Hypothalamus (tissue), 51 donors: Measurements from ENCODE around the gene SNAP47.

Source experiments
- DNase-seq, 51 donors: peaks; one replicate each; lab custom pipeline; 2025; lab: John Stamatoyannopoulos, UW

SNAP47 gene

DNA sequence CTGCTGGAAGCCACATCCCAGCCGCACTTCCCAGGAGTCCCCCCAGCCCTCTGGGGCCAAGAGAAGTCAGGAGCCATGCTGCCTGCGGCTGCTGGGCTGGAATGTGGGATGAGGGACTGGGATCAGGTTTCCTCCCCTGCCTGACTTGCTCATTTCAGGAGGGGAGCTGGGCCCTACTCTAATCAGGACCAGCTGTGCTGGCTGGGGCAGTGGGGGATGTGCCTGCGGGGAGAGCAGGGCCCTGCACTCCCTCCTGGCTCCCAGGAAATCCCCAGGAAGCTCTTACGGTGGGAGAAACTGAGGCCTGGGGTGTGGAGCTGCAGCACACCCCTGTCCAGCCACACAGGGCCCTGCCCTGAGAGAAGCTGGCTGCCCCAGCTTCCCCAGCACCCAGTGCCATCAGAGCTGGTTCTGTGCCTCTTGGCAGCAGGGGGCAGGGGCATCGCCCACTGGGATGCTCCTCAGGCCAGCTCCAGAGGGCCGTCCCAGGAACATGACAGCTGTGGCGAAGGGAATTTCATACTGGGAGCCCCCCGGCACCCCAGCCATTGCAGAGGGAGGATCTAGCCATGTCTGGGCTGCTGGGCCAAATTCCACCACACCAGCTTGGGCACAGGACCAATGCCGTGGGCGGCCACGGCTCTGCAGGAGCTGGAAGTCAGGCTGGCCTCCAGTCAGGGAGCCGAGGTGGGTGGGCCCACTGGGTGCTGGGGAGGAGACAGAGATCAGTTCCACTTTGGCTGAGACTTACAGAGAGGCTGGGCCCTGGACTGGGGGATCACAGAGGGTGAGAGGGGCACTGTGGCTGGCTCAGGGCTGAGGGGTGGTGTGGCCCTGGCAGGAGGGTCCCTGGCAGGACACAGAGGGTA is 58.9 kb downstream of the SNAP47 start:
- DNase-seq, result no peak

GRCh38 chr1:227794817-227795192 is 59.6 kb downstream of the SNAP47 start:
- no peak for DNase-seq

DNA sequence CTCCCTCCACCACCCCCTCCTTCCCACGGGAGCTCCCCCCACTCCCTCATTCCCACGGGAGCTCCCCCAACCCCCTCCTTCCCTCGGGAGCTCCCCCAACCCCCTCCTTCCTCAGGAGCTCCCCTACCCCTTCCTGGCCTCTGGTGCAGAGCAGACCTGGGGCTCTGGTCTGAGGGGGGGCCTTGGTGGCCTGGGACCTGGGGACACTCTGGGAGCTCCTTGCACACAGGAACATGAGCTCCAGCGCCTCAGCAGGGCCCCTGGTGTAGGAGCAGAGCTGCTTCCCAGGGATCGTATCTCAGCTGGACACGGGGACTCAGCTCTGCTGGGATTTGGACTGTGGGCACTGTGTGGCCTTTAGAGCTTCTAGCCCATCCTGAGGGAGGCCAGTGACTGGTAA is 60.5 kb downstream of the SNAP47 start:
- DNase-seq, result no peak

DNA sequence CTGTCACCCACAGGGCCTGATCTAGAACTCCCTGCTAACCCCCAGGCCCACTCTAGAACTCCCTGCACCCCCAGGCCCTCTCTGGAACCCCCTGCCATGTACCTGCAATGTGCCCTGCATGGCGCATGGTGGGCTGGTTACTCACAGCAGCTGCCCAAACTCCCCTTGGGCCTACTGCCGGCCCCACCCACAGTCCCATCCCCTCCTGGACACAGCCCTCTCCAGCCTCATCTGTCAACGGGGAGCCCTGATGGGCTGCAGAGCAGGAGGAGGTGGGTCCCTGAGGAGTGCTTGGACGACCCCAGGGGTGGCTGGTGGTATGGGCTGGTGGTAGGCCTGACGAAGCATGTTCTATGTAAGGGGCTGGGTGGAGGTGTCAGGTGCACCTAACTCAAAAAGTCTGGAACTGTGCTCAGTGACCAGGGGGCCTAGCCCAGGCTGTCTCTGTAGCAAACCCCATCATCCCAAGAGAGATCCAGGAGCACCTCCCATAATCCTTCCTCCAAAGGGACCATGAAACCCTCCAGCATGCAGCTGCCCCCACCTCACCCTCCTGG is 61.2 kb downstream of the SNAP47 start:
- DNase-seq, result no peak

DNA sequence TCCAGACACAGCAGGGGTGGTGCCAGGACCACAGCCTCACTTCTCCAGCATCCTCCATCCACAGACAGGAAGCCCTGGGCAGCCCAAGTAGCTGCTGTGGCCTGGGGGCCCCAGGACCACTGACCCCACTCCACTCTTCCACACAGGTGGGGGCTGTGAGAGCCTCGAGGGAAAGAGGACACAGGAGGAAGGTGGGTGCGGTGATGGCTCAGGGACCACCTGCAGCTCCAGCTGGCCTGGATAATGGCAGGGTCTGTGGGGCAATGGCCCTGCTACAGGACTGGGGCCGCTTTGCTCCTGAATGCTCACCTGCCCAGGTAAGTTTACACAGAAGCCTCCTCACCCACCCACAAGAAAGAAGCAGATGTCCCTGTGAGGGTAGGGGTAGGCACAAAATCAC is 61.9 kb downstream of the SNAP47 start:
- no peak for DNase-seq

DNA sequence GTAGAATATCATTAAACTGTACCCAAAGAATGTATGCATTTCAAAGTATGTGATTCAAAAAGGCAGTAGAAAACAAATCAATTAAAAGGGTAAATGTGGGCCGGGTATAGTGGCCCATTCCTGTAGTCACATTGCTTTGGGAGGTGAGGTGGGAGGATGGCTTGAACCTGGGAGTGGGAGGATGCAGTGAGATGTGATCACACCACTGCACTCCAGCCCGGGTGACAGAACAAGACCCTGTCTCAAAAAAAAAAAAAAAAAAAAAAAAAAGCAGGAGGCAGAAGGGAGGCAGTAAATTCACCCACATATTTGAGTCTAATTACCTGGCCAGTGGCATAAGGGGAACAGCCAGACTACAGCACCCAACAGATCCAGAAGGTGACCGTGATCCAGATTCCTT is 62.4 kb downstream of the SNAP47 start:
- DNase-seq, result no peak

DNA sequence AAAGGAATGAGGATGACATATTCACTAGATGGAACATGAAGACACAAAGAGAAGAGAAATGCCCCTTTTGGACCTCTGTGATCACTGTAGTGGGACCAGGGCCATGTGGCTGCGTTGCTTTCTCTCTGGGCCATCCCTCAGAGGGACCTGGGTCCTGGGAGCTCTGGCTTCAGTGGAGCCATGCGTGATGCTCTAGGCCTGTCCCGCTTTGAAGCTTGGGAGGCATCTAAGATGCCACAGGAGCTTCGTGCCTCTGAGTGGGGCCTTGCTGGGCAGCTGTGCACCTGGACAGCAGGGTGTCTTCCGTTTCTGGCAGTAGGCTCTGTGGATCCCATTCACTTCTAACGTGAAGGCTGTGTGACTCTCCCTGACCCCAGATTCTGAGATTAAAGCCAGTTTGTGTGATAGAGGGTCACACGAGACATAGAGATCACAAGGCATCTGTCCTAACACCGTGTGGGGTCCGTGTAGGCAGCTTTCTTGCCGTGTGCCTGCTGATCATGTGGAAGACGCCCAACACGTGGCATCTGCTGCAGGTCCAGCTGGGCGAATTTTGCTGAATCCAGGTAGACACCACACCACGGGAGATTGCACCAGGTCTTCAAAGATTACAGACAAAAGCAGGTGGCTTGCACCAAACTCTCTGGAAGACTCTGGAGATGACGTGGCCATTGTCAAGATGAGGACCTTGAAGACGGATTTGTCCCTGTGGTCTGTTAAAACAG is 63.0 kb downstream of the SNAP47 start:
- DNase-seq, result no peak

GRCh38 chr1:227799756-227800155 is 64.5 kb downstream of the SNAP47 start:
- no peak for DNase-seq

DNA sequence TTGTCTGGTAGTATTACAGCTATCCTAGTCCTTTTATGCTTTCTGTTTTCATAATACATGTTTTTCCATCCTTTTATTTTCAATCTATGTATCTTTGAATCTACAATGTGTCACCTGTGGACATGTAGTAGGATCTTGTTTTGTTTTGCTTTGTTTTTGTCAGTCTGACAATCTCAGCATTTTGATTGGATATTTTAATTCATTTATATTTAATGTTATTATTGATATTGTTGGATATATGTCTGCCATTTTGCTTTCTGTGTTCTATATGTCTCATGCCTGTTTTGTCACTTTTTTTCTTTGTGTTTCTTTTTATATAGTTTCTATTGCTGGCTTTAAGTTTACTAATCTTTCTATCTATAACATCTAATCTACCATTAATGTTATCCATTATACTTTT is 68.7 kb downstream of the SNAP47 start:
- no peak for DNase-seq

DNA sequence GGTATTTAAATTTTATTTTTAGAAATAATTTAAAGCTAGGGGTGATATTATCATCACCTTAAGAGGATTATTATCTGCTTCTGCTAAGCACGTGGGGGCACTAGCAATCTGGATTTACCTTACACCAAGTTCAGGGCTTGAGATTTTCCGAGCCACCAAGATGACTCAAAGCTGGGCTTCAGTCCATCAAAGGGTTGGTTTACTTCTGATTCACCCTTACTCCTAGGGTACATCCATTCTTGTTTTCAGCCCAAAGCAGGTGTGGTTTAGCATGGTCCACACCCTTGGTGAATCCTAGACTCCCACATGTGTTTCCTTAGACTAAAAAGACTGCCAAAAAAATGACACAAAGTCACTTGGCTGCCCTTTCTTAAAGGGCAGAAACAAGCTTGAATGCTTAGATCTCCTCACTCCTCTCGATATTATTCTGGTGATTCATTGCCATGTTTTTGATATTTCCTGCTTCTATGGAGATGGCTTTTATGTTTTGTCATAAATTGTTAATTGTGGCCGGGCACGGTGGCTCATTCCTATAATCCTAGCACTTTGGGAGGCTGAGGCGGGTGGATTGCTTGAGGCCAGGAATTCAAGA is 70.5 kb downstream of the SNAP47 start:
- DNase-seq, result no peak

DNA sequence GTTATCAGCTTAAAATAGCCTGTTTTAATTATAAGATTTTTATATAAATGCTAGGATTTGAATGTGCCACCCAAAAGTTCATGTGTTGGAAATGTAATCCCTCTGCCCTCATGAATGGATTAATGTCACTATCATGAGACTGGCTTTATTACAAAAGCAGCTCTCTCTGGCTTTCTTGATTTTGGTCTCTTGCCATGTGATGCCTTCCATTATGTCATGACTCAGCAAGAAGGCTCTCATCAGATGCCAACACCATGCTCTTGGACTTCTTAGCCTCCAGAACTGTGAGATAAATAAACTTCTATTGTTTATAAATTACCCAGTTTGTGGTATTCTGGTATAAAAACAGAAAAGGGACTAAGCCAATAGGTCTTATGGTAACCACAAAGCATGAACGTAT is 73.3 kb downstream of the SNAP47 start:
- no peak for DNase-seq

- no peak for DNase-seq
These were observed 73.8 kb downstream of the SNAP47 start for GRCh38 chr1:227809026-227809425.

- no peak for DNase-seq
These were observed 78.7 kb downstream of the SNAP47 start for GRCh38 chr1:227813962-227814361.

DNA sequence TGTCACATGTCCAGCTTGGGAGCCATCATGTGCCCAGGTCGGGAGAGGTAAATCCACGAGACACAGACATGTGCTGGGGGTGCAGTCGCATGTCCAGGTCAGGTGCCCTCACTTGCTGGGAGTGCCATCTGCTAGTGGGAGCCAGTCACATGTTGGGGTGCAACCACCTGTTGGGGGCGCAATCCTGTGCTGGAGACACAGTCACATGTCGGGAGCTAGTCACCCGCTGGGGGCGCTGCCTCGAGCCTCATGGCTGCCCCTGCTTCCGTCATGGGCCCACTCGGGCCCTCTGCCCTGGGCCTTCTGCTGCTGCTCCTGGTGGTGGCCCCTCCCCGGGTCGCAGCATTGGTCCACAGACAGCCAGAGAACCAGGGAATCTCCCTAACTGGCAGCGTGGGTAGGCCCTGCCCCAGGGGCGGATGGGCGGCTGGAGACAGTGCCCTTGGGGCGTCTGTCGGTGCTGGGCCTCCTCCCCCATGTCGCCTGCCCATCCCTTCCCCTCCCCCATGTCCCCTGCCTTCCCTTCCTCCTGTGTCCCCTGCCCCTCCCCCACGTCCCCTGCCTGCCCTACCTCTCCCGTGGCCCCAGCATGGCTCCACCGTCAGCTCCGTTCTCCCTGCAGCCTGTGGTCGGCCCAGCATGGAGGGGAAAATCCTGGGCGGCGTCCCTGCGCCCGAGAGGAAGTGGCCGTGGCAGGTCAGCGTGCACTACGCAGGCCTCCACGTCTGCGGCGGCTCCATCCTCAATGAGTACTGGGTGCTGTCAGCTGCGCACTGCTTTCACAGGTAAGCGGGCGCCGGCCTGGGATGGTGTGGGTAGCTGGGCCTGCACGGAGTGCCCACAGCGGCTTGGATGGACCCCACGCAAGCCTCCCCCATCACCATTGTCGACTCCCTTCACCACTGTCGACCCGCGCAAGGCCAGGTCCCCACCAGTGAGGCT is 80.5 kb downstream of the SNAP47 start, which contains the start of gene PRSS38:
Gene PRSS38 (plus strand): TSS at position 208 of the 942 bp plus-strand sequence. CDS start 42 bp downstream, at position 250.
- DNase-seq, result no peak

- DNase-seq, result no peak
These were observed 81.7 kb downstream of the SNAP47 start for GRCh38 chr1:227816750-227817446.

GRCh38 chr1:227823537-227823936 is 88.3 kb downstream of the SNAP47 start:
- DNase-seq, result no peak

- DNase-seq, result no peak
These were observed 89.0 kb downstream of the SNAP47 start for GRCh38 chr1:227824204-227824603.

DNA sequence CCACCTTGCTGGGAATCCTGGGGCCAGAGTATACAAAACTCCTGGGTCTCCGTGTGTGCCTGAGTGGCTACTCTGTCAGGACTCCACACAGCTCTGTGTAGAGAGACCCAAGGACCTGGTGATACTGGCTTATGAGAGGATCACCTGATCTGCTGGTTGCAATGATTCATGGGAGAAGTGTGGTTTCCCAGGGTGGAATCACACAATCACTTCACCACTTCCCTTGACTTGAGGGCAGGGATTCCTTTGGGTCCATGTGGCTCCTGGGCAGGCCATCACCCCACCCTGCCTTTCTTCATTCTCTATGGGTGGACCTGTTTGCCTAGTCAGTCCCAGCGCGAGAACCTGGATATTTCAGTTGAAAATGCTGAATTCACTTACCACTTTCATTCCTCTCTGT is 93.6 kb downstream of the SNAP47 start:
- no peak for DNase-seq
